GM18861 (cell line): ENCODE data around the gene ANKRD65.
"Not testable (repeated sequence)": the region's sequence is repeated elsewhere in the genome, so short reads cannot be mapped to it uniquely, and the experiment has no call there.

Experiments used
- ATAC-seq: cut with Tn5 transposase; IDR thresholded peaks from one replicate; pipeline ENCODE4 v1.9.1; 2021; ENCODE audit not compliant: unreplicated experiment

The ANKRD65 gene

GRCh38 chr1:1421147-1421906 is at the start of gene ANKRD65:
ANKRD65 (minus strand) TSS chr1:1421276; CDS start chr1:1421005, 271 bp downstream.
- ATAC-seq: no peak

- ATAC-seq: not testable (repeated sequence)
These were observed 47.3 kb upstream of the ANKRD65 start for GRCh38 chr1:1468196-1468985.

- ATAC-seq: no peak
These were observed 42.2 kb upstream of the ANKRD65 start for GRCh38 chr1:1463312-1463711.

GRCh38 chr1:1462318-1462966 is 41.4 kb upstream of the ANKRD65 start:
- ATAC-seq: no peak

GRCh38 chr1:1461721-1462317 is 40.7 kb upstream of the ANKRD65 start:
- no peak for ATAC-seq

- ATAC-seq: no peak
These were observed 39.6 kb upstream of the ANKRD65 start for GRCh38 chr1:1460540-1461130.

GRCh38 chr1:1459711-1460110 is 38.6 kb upstream of the ANKRD65 start:
- ATAC-seq: not testable (repeated sequence)

GRCh38 chr1:1459156-1459555 is 38.1 kb upstream of the ANKRD65 start:
- ATAC-seq: not testable (repeated sequence)

- ATAC-seq: not testable (repeated sequence)
These were observed 35.7 kb upstream of the ANKRD65 start for GRCh38 chr1:1456683-1457255.

- ATAC-seq: not testable (repeated sequence)
These were observed 34.9 kb upstream of the ANKRD65 start for GRCh38 chr1:1455934-1456333.

GRCh38 chr1:1455366-1455884 is 34.3 kb upstream of the ANKRD65 start:
- no peak for ATAC-seq

- ATAC-seq: not testable (repeated sequence)
These were observed 33.4 kb upstream of the ANKRD65 start for GRCh38 chr1:1454286-1455056.

- no peak for ATAC-seq
These were observed 31.8 kb upstream of the ANKRD65 start for GRCh38 chr1:1452882-1453281.

GRCh38 chr1:1452365-1452739 is 31.3 kb upstream of the ANKRD65 start:
- ATAC-seq: not testable (repeated sequence)

GRCh38 chr1:1451696-1452364 is 30.8 kb upstream of the ANKRD65 start:
- no peak for ATAC-seq

- ATAC-seq: not testable (repeated sequence)
These were observed 29.5 kb upstream of the ANKRD65 start for GRCh38 chr1:1450616-1451015.

- ATAC-seq: no peak
These were observed 28.1 kb upstream of the ANKRD65 start, which contains the start of gene ATAD3C for GRCh38 chr1:1449099-1449739. ATAD3C (plus strand) TSS chr1:1449689; CDS start chr1:1450684, 995 bp downstream.

GRCh38 chr1:1446631-1447030 is 25.6 kb upstream of the ANKRD65 start:
- not testable (repeated sequence) for ATAC-seq
